ENCODE results near the gene OMP. TPM values are rescaled to one million over a fixed set of nuclear protein-coding genes. Genes with fewer than 3 reads are reported as not detected.
A peak's percentile ranks its signal among the peaks of the same experiment; 100 is the strongest.

Gene OMP
- total RNA-seq, 1 experiment from 2014 or later: not detected

- ChIA-PET CTCF (interaction anchor here (0.8 to 8.2 kb wide), 27 partner anchors 9 to 393 kb away, joined by 3 to 86 read pairs (median 5); partner anchors contain the start of genes CAPN5 and MYO7A), POLR2A (no interaction called here)
- peaks cover 12% of the 10 kb centered on the region for H3K4me1 Mint-ChIP-seq
- no peaks in the 10 kb centered on the region for H3K27me3 Mint-ChIP-seq (ENCODE audit: low read depth)
- H3K36me3 Mint-ChIP-seq: no peaks in the 10 kb centered on the region
- TF ChIP-seq CTCF (IDR thresholded peaks at IDR 0.05) (peak; percentile 26; the same call in 1 of the 2 replicates), RORB (CRISPR knock-in tag; IDR thresholded peaks at IDR 0.05) (no peak)
- H3K27ac Mint-ChIP-seq: no peak overlapping the region
- no peak overlapping the region for H3K4me3 Mint-ChIP-seq
- DNase-seq (ENCODE audit: low spot score) (peak; percentile 51), ATAC-seq (peak; percentile 83)
- H3K9me3 Mint-ChIP-seq: no peaks in the 10 kb centered on the region
Measured at GRCh38 chr11:77115181-77115611, 12.6 kb downstream of the OMP start.

GRCh38 chr11:77115956-77116355, 13.3 kb downstream of the OMP start:
- Mint-ChIP-seq H3K36me3 (peaks cover 3% of the 10 kb centered on the region; the same call in 1 of the 2 replicates), H3K9me3 (no peaks in the 10 kb centered on the region), H3K4me1 (peaks cover 12% of the 10 kb centered on the region), H3K27me3 (ENCODE audit: low read depth) (no peaks in the 10 kb centered on the region), H3K27ac (no peak overlapping the region), H3K4me3 (no peak overlapping the region)
- no peak for ATAC-seq
- no peak for TF ChIP-seq OVOL2 (CRISPR knock-in tag; IDR thresholded peaks at IDR 0.05; ENCODE audit: borderline replicate concordance)
- TF ChIP-seq CREB1 (CRISPR knock-in tag; IDR thresholded peaks at IDR 0.05): no peak
- TF ChIP-seq SOX15 (CRISPR knock-in tag; IDR thresholded peaks at IDR 0.05): no peak
- TF ChIP-seq AFF4 (CRISPR knock-in tag; IDR thresholded peaks at IDR 0.05; ENCODE audit: borderline replicate concordance): no peak
- no peak for TF ChIP-seq ATF2 (CRISPR knock-in tag; IDR thresholded peaks at IDR 0.05; ENCODE audit: borderline replicate concordance, low read depth)
- no peak for TF ChIP-seq ZNF317 (CRISPR knock-in tag; IDR thresholded peaks at IDR 0.05; ENCODE audit: borderline replicate concordance, low read depth)
- no peak for TF ChIP-seq E2F5 (CRISPR knock-in tag; IDR thresholded peaks at IDR 0.05)
- TF ChIP-seq ZBTB21 (CRISPR knock-in tag; IDR thresholded peaks at IDR 0.05; ENCODE audit: borderline replicate concordance): no peak
- no peak for TF ChIP-seq ELF4 (CRISPR knock-in tag; IDR thresholded peaks at IDR 0.05; ENCODE audit: low read depth)
- TF ChIP-seq FOXJ3 (CRISPR knock-in tag; IDR thresholded peaks at IDR 0.05; ENCODE audit: borderline replicate concordance): no peak
- TF ChIP-seq NR2C2 (CRISPR knock-in tag; IDR thresholded peaks at IDR 0.05): no peak
- TF ChIP-seq CTCF (IDR thresholded peaks at IDR 0.05): no peak
- no peak for TF ChIP-seq CDX4 (CRISPR knock-in tag; IDR thresholded peaks at IDR 0.05; ENCODE audit: borderline replicate concordance)
- TF ChIP-seq ZNF671 (CRISPR knock-in tag; IDR thresholded peaks at IDR 0.05): no peak
- no peak for DNase-seq (ENCODE audit: low spot score)
- ChIA-PET POLR2A (no interaction called here), CTCF (interaction anchor here (1.6 to 8.2 kb wide), 6 partner anchors 9 to 72 kb away, joined by 3 to 86 read pairs (median 18); partner anchors contain the start of gene MYO7A)
